HepG2 (cell line): ENCODE results near the gene CSF1R. TPM values are rescaled to one million over a fixed set of nuclear protein-coding genes. Genes with fewer than 3 reads are reported as not detected.

Experiments
- ATAC-seq: fragments of 200-7000 bp; cut with Tn5 transposase; 3 replicates; pipeline ENCODE4 v1.9.1; 2020; ENCODE audit warnings: mild to moderate bottlenecking, moderate library complexity
- BruUV-seq: library from RNA; stranded (reverse); fragments of 400-500 nt; replicated peaks from 2 replicates; lab custom pipeline; 2021; lab: Mats Ljungman, UMichigan
- CTCF ChIA-PET: fragments of 300-600 bp; formaldehyde crosslinking; extraction: SDS; loops from one replicate; lab custom pipeline; 2021; ENCODE audit warnings: low total read pairs, inconsistent platforms, low intra/inter-chr PET ratio; lab: Yijun Ruan, JAX
- POLR2A ChIA-PET: fragments of 350-600 bp; sonication (Branson Sonifier 250); formaldehyde crosslinking; loops from one replicate; lab custom pipeline; 2020; ENCODE audit warnings: antibody characterized with exemption, inconsistent platforms; lab: Yijun Ruan, JAX
- DNase-seq: peaks from one replicate; pipeline ENCODE4 v3.0.0-alpha.2; 2015; ENCODE audit warnings: low spot score
- FAIRE-seq: peaks from 3 replicates; lab custom pipeline; 2011; peaks lifted over from hg19 to GRCh38; lab: Jason Lieb, UNC
- H2AFZ ChIP-seq: one replicate; pipeline ENCODE4 v1.6.1; 2011; ENCODE audit warnings: low read length, inconsistent platforms
- H3K27ac ChIP-seq: fragments of 300-600 bp; 3 replicates; pipeline ENCODE4 v1.8.0; 2011; ENCODE audit warnings: mixed run types, mild to moderate bottlenecking, mixed read lengths, low read length, inconsistent platforms; ENCODE audit not compliant: insufficient read depth; ENCODE audit errors: extremely low read length
- H3K27me3 ChIP-seq, 2 experiments: fragments of 200-600 bp in 1 of 2; 2 replicates in 1 of 2; 3 replicates in 1 of 2; pipeline versions ENCODE4 v1.6.0 to v1.8.0; 2011; ENCODE audit warnings: low read length in 2 of 2, mild to moderate bottlenecking in 2 of 2, moderate library complexity in 2 of 2, inconsistent platforms in 1 of 2; ENCODE audit not compliant: insufficient read depth in 2 of 2, control insufficient read depth in 1 of 2
- H3K36me3 ChIP-seq, 2 experiments: fragments of 200-600 bp in 1 of 2; replicated peaks in 1 of 2; 2 replicates in 1 of 2; 3 replicates in 1 of 2; pipeline versions ENCODE4 v1.5.1 to v1.8.0; 2011; ENCODE audit warnings: low read length in 2 of 2, inconsistent platforms in 1 of 2; ENCODE audit not compliant: insufficient read depth in 2 of 2, control insufficient read depth in 1 of 2
- H3K4me1 ChIP-seq: 2 replicates; pipeline ENCODE4 v1.5.1; 2012; ENCODE audit warnings: low read length, inconsistent platforms; ENCODE audit not compliant: insufficient read depth
- H3K4me2 ChIP-seq: 2 replicates; pipeline ENCODE4 v1.6.0; 2011; ENCODE audit warnings: low read depth, low read length, inconsistent platforms
- H3K4me3 ChIP-seq, 3 experiments: fragments of 200-600 bp in 1 of 3; sonication (generic), shearing (Covaris generic) in 1 of 3; replicated peaks in 1 of 3; 2 replicates each; pipeline ENCODE4 v1.5.1; 2011 to 2016; ENCODE audit warnings: low read length in 3 of 3, inconsistent platforms in 2 of 3, low read depth in 2 of 3, mild to moderate bottlenecking in 2 of 3, control low read depth in 1 of 3, mixed read lengths in 1 of 3; ENCODE audit not compliant: insufficient read depth in 1 of 3
- H3K79me2 ChIP-seq: one replicate; pipeline ENCODE4 v1.6.1; 2011; ENCODE audit warnings: low read length, inconsistent platforms; ENCODE audit not compliant: insufficient read depth
- H3K9ac ChIP-seq: 2 replicates; pipeline ENCODE4 v1.6.0; 2011; ENCODE audit warnings: mild to moderate bottlenecking, low read depth, low read length, inconsistent platforms; ENCODE audit not compliant: insufficient read depth
- H3K9me3 ChIP-seq: 2 replicates; pipeline ENCODE4 v1.5.1; 2012; ENCODE audit warnings: mild to moderate bottlenecking, low read length
- H4K20me1 ChIP-seq: 2 replicates; pipeline ENCODE4 v1.6.0; 2011; ENCODE audit warnings: inconsistent platforms, mild to moderate bottlenecking, low read length, moderate library complexity; ENCODE audit not compliant: insufficient read depth
- RBAK ChIP-seq: sonication (generic); formaldehyde crosslinking; IDR thresholded peaks from 2 replicates; pipeline ENCODE4 v1.5.1; 2020; ENCODE audit warnings: mild to moderate bottlenecking, missing genetic modification reagents
- TCF7L2 ChIP-seq: IDR thresholded peaks from 2 replicates; pipeline ENCODE4 v1.6.1; 2011; ENCODE audit warnings: mild to moderate bottlenecking, low read depth, low read length, moderate library complexity
- THRA ChIP-seq: sonication (generic); formaldehyde crosslinking; IDR thresholded peaks from 2 replicates; pipeline ENCODE4 v1.4.0; 2020; ENCODE audit warnings: missing genetic modification reagents, borderline replicate concordance
- ZNF331 ChIP-seq: sonication (generic); formaldehyde crosslinking; IDR thresholded peaks from 2 replicates; pipeline ENCODE4 v1.4.0; 2020; ENCODE audit warnings: missing genetic modification reagents
- WGBS: methylation state at CpG from one replicate; pipeline ENCODE4 v1.1.6; 2017; ENCODE audit warnings: low lambda C conversion rate; 5-methylcytosine and 5-hydroxymethylcytosine counted together
- in situ Hi-C: cut with HindIII; loops from 2 replicates; pipeline ENCODE4 v1.10.0; 2017; ENCODE audit warnings: low pct_unique_long_range_greater_than_20kb; ENCODE audit not compliant: extremely low pct_ligation_motif_present
- intact Hi-C: fragments of 100-400 bp; cut with micrococcal nuclease; formaldehyde crosslinking; loops from one replicate; pipeline ENCODE4 v1.10.0; 2022; ENCODE audit not compliant: unreplicated experiment
- polyA plus RNA-seq, 8 experiments: library from polyadenylated mRNA; depleted of rRNA in 3 of 8; stranded (reverse) in 7 of 8; unstranded in 1 of 8; fragments of >200 nt; fragmentation: Illumina TruSeq in 4 of 8; extraction: Trizol in 4 of 8; gene quantifications; 2 replicates each; pipeline versions ENCODE4 v1.2.1 to v1.2.3, GENCODE V29; 2011 to 2016; ENCODE audit warnings: low read depth in 4 of 8, missing spikeins in 1 of 8, mixed read lengths in 1 of 8; ENCODE audit not compliant: insufficient read depth in 1 of 8
- total RNA-seq, 5 experiments: library from RNA; depleted of rRNA; stranded (reverse); fragments of >200 nt; fragmentation: Illumina TruSeq; extraction: Trizol; gene quantifications; 2 replicates each; pipeline ENCODE4 v1.2.3, GENCODE V29; 2016; ENCODE audit warnings: low read depth in 1 of 5

CSF1R gene
- total and polyA plus RNA-seq, 2 of the 13 experiments (the other 11 are each of a cell fraction or from before 2014, with no cell fraction given), result 0.01 TPM; not detected in 1

- POLR2A ChIA-PET, result interaction anchor here (1.2 kb wide), 1 partner anchor 11 kb away, joined by 3 read pairs; no protein-coding TSS in a partner anchor
- FAIRE-seq, result no peak
- WGBS, result 73% methylated on average over 12 of the region's 12 CpGs
- Histone ChIP-seq H2AFZ (no peak overlapping the region), H3K9ac (no peak overlapping the region), H3K9me3 (no peaks in the 10 kb centered on the region), H4K20me1 (no peaks in the 10 kb centered on the region), H3K4me1 (peaks cover 65% of the 10 kb centered on the region), H3K36me3 (no peaks in the 10 kb centered on the region; a peak in 1 of 5 replicates), H3K27me3 (no peaks in the 10 kb centered on the region), H3K4me2 (no peak overlapping the region), H3K79me2 (no peaks in the 10 kb centered on the region), H3K27ac (no peak overlapping the region), H3K4me3 (no peak overlapping the region)
- intact Hi-C loops (no loop called here), in situ Hi-C loops (no loop called here)
- CTCF ChIA-PET, result interaction anchor here (1.1 to 4.2 kb wide), 4 partner anchors 29 to 85 kb away, joined by 3 to 62 read pairs (median 6); no protein-coding TSS in a partner anchor
- no peak for ATAC-seq
- no peak for DNase-seq
- TF ChIP-seq ZNF331 (CRISPR knock-in tag) (no peak), THRA (CRISPR knock-in tag) (no peak)
- BruUV-seq, result no TSS peak
Observed at GRCh38 chr5:150131978-150132694, 45.8 kb upstream of the CSF1R start.

GRCh38 chr5:150131461-150131860, 45.1 kb upstream of the CSF1R start:
- CTCF ChIA-PET, result interaction anchor here (1.1 to 4.2 kb wide), 5 partner anchors 29 to 86 kb away, joined by 3 to 62 read pairs (median 8); no protein-coding TSS in a partner anchor
- POLR2A ChIA-PET, result interaction anchor here (0.7 to 1.2 kb wide), 2 partner anchors 12 kb away, joined by 3 to 4 read pairs; no protein-coding TSS in a partner anchor
- no peak overlapping the region for H3K4me2 ChIP-seq

More at GRCh38 chr5:150131461-150131860, 45.1 kb upstream of the CSF1R start:
- no TSS peak for BruUV-seq
- Histone ChIP-seq H3K27me3 (no peaks in the 10 kb centered on the region), H3K4me3 (no peak overlapping the region), H3K4me1 (peaks cover 58% of the 10 kb centered on the region), H2AFZ (no peak overlapping the region), H3K9me3 (no peaks in the 10 kb centered on the region), H3K79me2 (no peaks in the 10 kb centered on the region), H3K27ac (no peak overlapping the region), H3K36me3 (no peaks in the 10 kb centered on the region; a peak in 1 of 5 replicates), H3K9ac (no peak overlapping the region), H4K20me1 (no peaks in the 10 kb centered on the region)
- in situ Hi-C loops (no loop called here), intact Hi-C loops (no loop called here)
- no peak for FAIRE-seq
- DNase-seq, result no peak
- ATAC-seq, result no peak
- TF ChIP-seq RBAK (CRISPR knock-in tag) (no peak), TCF7L2 (no peak)
- 83% methylated on average over 4 of the region's 4 CpGs for WGBS
